Ammon's horn (tissue), 1 donor: ENCODE results near the gene PCSK5.

Experiments
- DNase-seq: peaks from one replicate; pipeline ENCODE4 v3.0.0-alpha.2; 2016; ENCODE audit warnings: low spot score

The PCSK5 gene

DNA sequence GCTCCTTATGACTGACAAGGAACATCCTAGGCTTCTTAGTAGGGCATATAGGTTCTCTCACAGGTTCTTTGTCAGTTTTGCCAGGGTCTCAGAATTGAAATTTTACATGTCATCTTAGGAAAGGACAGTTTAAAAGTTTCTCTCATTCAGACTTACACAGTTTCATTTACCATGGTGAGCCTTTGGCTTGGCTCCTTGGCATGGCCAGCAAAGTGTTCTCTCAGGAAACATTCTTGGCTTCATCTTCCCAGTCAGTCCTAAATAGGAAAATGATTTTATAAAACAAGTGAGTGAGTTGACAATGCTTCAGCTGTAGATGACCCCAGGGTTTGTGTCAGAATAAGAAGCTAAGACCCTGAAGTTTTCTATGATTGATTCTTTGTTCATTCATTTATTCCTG is 191.6 kb downstream of the PCSK5 start:
- DNase-seq, result peak; percentile 28

DNA sequence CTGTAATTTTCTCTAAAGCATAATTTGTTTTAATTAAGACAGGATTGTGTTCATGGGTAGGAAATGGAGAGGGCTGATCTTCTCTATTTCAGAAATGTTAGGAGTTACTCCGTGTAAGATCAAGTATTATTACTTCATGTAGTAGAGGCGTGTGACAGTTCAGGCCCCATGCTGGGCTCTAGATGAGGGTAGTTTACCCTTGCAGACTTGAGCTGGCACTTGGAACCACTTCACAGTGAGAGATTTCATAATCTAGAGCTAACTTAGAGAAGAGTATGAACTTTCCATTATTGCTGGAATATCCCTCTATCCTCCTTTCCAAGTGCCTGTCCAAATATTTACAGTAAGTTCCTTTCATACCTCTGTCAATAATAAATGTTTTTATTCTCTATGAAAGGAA is 195.1 kb downstream of the PCSK5 start:
- DNase-seq, result no peak

DNA sequence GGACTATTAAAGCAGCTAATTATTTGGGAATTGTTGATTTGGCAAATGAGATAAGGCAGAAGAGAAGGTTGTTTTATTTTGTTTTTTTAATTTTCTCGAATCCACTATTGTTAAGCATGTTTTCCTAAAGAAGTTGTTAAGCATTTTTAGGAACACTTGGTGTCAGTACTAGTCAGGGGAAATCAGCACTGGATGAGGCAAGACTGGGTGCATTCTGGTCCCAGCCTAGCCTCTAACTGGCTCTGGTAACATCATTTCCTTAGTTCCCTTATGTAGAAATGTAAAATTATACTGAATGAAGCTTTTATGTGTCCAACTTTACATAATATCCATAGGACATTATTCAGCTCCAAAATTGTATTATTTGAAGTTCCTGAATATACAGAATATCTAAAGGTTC is 196.1 kb downstream of the PCSK5 start:
- DNase-seq, result no peak

DNA sequence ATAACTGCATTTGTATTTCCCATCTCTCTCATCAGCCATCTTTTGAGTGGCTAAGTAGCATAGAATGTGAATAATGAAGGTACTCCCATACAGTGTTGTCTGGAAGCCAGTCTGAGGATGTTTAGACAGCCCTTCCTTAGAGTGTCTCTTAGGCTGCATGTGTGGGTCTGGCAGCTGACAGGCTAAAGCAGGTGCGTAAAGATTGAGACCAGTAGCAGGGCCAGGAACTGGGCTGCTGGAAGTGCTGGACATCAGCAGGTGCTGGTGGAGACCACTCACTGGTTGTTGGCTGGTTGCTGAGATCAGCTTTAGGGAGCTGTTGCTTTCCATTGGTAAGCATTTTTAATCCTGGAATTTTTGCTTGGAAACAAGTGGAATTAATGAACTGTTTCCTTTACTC is 197.5 kb downstream of the PCSK5 start:
- no peak for DNase-seq

DNA sequence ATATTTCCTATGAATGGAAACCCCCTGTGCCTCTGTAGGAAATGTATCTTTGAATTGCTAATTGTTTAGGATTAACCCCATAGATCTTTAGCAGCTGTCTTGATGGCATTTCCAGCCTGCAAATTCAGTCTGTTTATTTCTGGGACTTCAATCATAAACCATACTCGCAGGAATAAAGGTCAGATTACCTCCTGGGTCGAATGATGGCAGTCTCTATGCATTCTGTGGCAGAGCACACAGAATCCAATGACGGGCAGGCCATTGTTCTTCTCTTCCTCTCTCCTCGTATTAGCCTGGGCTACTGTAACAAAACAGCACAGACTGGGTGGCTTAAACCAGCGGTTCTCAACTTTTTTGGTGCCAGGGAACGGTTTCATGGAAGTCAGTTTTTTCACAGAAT is 199.9 kb downstream of the PCSK5 start:
- no peak for DNase-seq

- DNase-seq, result no peak
These were observed 200.4 kb downstream of the PCSK5 start for GRCh38 chr9:76090909-76091308.

DNA sequence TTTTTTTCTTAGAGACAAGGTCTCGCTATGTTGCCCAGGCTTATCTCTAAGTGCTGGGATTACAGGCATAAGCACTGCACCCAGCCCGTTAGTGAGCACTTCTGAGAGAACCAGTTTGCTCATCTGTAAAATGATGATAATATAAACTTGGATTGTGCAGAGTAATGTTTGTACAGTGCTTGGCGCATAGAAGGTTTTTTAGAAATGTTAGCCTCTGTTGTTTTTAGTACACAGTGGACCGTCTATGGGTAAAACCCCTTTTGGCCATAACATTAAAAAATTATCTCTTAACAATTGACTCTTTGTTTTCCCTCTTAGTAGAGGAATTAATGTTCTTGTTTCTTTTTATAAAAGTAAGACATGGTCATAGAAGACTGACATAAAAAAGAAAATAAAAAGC is 202.1 kb downstream of the PCSK5 start:
- no peak for DNase-seq

GRCh38 chr9:76095585-76095984 is 205.1 kb downstream of the PCSK5 start:
- DNase-seq, result no peak

DNA sequence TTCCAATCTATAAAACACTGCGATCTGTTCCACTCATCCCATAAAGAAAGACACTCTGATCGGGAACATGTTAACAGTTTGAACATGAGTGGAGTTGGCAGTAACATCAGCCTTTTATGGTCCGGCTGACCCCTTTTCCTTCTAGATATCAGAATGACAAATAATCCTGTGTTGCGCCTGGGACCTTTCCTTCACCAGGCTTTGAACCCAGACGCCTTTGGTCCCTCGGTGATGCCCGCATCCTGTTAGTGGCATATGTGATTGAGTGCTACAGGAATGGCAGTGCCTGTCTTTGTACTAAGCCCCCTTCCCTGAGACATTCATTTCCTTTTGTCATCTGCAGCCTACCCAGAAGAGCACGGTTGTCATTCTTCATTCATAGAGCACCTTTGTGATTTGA is 209.0 kb downstream of the PCSK5 start:
- DNase-seq, result no peak

DNA sequence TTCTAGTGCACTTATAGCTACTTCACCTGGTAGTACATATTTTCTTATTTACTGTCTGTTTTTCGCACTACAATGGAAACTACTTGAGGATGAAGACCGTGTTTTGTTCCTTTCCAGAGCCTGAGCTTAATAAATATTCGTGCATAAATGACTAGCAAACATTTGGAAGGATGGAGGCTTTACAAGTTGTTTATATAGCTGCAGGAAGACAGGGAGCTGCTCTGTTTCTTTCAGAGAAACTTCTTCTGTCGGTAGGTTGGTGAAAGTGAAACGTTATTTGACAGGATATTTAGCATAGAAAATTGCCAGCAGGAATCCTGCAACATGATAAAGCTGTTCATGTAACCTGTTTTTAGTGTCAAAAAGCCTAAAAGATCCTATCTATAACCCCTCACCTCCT is 210.6 kb downstream of the PCSK5 start:
- no peak for DNase-seq

DNA sequence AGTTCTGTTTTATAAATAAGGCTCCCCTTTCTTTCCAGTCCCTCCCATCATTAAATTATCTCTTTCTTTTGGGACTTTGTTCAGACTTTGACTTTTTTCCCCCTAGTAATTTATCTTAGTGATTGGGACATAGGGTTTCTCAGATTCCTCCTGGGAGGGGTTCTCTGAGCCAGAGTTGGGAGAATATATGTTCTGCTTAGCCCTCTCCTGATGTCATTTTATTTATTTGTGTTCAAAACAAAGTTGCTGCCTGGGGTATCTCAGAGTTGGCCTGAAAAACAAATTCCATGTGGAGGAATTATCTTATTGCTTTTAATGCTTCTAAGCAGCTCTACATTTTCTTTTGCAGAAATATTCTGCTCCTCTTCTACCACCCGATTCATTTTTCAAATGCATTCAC is 211.0 kb downstream of the PCSK5 start:
- no peak for DNase-seq

- no peak for DNase-seq
These were observed 211.5 kb downstream of the PCSK5 start for GRCh38 chr9:76101947-76102346.

- DNase-seq, result no peak
These were observed 213.2 kb downstream of the PCSK5 start for GRCh38 chr9:76103531-76104315.

GRCh38 chr9:76107482-76107881 is 217.0 kb downstream of the PCSK5 start:
- peak; percentile 72 for DNase-seq

GRCh38 chr9:76109953-76110352 is 219.5 kb downstream of the PCSK5 start:
- DNase-seq, result peak; percentile 16

DNA sequence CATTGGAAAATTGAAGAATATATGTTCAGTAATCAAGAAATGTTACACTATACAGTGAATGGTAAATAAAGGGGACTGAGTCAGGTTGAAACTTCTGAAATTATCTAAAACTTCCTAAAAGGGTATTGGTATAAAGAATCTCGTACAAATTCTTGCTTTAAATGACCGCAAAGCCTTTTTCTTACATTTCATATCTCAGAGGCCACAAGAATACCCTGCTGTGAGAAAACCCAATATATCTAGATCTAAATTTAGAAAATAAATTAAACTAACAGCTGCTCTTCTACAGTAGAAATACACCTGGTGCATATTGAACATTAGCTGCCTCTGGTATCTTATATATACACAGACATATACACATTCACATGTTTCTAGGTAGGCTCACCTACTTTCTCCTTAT is 221.7 kb downstream of the PCSK5 start:
- no peak for DNase-seq

- no peak for DNase-seq
These were observed 223.7 kb downstream of the PCSK5 start for GRCh38 chr9:76114144-76114543.

- no peak for DNase-seq
These were observed 224.9 kb downstream of the PCSK5 start for GRCh38 chr9:76115396-76115795.

GRCh38 chr9:76115982-76116646 is 225.6 kb downstream of the PCSK5 start:
- DNase-seq, result no peak

GRCh38 chr9:76116913-76117312 is 226.4 kb downstream of the PCSK5 start:
- no peak for DNase-seq

DNA sequence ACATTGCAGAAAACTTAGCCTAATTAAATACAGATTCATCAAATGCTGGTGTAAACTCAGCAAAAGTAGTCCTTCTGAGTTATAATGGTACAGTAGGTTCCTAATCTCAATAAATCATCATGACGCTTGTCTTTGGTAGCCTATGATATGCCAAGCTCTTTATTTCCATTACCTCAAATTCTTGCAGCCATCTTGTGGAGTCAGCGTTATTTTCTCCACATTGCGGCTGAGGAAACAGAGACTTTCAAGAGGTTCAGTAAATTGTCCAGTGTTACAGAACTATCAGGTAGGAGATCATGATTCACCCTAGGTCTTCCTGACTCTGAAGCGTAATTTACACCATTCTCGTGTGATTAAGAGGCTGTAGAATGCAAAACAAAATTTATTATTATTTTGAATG is 237.2 kb downstream of the PCSK5 start:
- no peak for DNase-seq

- no peak for DNase-seq
These were observed 245.4 kb downstream of the PCSK5 start for GRCh38 chr9:76135902-76136301.

GRCh38 chr9:76136986-76137385 is 246.5 kb downstream of the PCSK5 start:
- DNase-seq, result no peak

GRCh38 chr9:76137931-76138330 is 247.5 kb downstream of the PCSK5 start:
- DNase-seq, result no peak
